Spleen (tissue), 11 donors: ENCODE results near the gene SERPINA1. TPM values are rescaled to one million over a fixed set of nuclear protein-coding genes. Genes with fewer than 3 reads are reported as not detected.

ENCODE experiments used
- DNase-seq: peaks from one replicate; pipeline ENCODE4 v3.0.0-alpha.2; 2020
- H3K27ac ChIP-seq, 8 donors: fragments of 200-600 bp; sonication (generic) in 7 of 8; 1 replicate in 4 of 8; 2 replicates in 4 of 8; pipeline versions ENCODE4 v1.5.0 to v1.8.0; 2016 to 2021; ENCODE audit warnings: inconsistent platforms in 4 of 8, mild to moderate bottlenecking in 4 of 8, moderate library complexity in 1 of 8
- H3K27me3 ChIP-seq, 7 donors: fragments of 200-600 bp; sonication (generic) in 6 of 7; replicated peaks in 1 of 7; 1 replicate in 4 of 7; 2 replicates in 3 of 7; pipeline versions ENCODE4 v1.5.0 to v1.8.0; 2016 to 2021; ENCODE audit warnings: inconsistent platforms in 3 of 7, mild to moderate bottlenecking in 1 of 7
- H3K36me3 ChIP-seq, 6 donors: fragments of 200-600 bp; sonication (generic) in 5 of 6; 1 replicate in 4 of 6; 2 replicates in 2 of 6; pipeline versions ENCODE4 v1.5.0 to v1.8.0; 2016 to 2021; ENCODE audit warnings: inconsistent platforms in 2 of 6
- H3K4me1 ChIP-seq, 6 donors: fragments of 200-600 bp; sonication (generic) in 5 of 6; 1 replicate in 3 of 6; 2 replicates in 3 of 6; pipeline versions ENCODE4 v1.5.0 to v1.8.0; 2016 to 2021; ENCODE audit warnings: inconsistent platforms in 3 of 6
- H3K4me3 ChIP-seq, 8 donors: fragments of 200-600 bp; sonication (generic) in 7 of 8; 1 replicate in 4 of 8; 2 replicates in 4 of 8; pipeline versions ENCODE4 v1.5.0 to v1.8.0; 2016 to 2021; ENCODE audit warnings: inconsistent platforms in 4 of 8, mild to moderate bottlenecking in 4 of 8, moderate library complexity in 2 of 8
- H3K9me3 ChIP-seq, 8 donors: fragments of 200-600 bp; sonication (generic) in 7 of 8; 1 replicate in 4 of 8; 2 replicates in 4 of 8; pipeline versions ENCODE4 v1.5.0 to v1.8.0; 2016 to 2021; ENCODE audit warnings: inconsistent platforms in 4 of 8
- CTCF ChIP-seq, 11 experiments: fragments of 200-600 bp in 7 of 11; fragments of 450-650 bp in 4 of 11; sonication (generic) in 4 of 11; IDR thresholded peaks in 8 of 11; conservative IDR thresholded peaks in 3 of 11; 1 replicate in 7 of 11; 2 replicates in 4 of 11; pipeline versions ENCODE4 v1.4.0 to v1.8.0; 2016 to 2021; ENCODE audit warnings: antibody characterized with exemption in 11 of 11, inconsistent platforms in 4 of 11, mild to moderate bottlenecking in 1 of 11
- POLR2A ChIP-seq, 3 donors: fragments of 450-650 bp; IDR thresholded peaks; one replicate each; pipeline ENCODE4 v1.5.1; 2017; ENCODE audit warnings: antibody characterized with exemption in 3 of 3, mild to moderate bottlenecking in 1 of 3
- POLR2AphosphoS5 ChIP-seq, 3 donors: sonication (generic); formaldehyde crosslinking; IDR thresholded peaks; one replicate each; pipeline ENCODE4 v1.5.1; 2017; ENCODE audit warnings: antibody characterized with exemption in 3 of 3
- WGBS, 5 donors: extraction: QIAGEN DNeasy Blood & Tissue Kit in 3 of 5; methylation state at CpG; one replicate each; pipeline versions ENCODE4 v1.1.5 to v1.1.7; 2013 to 2018; 5-methylcytosine and 5-hydroxymethylcytosine counted together
- intact Hi-C: fragments of 100-400 bp; cut with DNase I; formaldehyde crosslinking; loops from one replicate; pipeline ENCODE4 v1.15.0; 2023; ENCODE audit warnings: low total_unique reads
- polyA plus RNA-seq, 3 donors: library from polyadenylated mRNA; stranded (reverse); fragments of 200-250 nt; gene quantifications; one replicate each; pipeline ENCODE4 v1.2.1, GENCODE V29; 2013
- total RNA-seq, 7 donors: library from RNA; depleted of rRNA in 3 of 7; stranded (reverse); fragments of >200 nt in 3 of 7; fragmentation: NEBNext Ultra II Directional in 4 of 7; extraction: Animal tissue kit (Norgen Biotek cat#: 25700) in 4 of 7; gene quantifications; one replicate each; pipeline versions ENCODE4 v1.1.0 to v1.2.1, GENCODE V29; 2016 to 2021
- donor health status: healthy with polysubstance abuse.
- donor health status: DM: no; HTN: no; CAD: no; lungs with moderate emphysema.
- donor health status: DM: no; HTN: no; CAD: no.
- donor health status: Bipolar disorder and iron deficiency.
- donor health status: healthy.
- donor health status: DM: no; HTN: no; CAD: no.
- donor health status: DM: yes; HTN: yes; CAD: no.

Gene SERPINA1
- total and polyA plus RNA-seq, 10 donors: 28.4 to 701 (median 203) TPM

GRCh38 chr14:94390372-94391086, 2.1 kb upstream of the SERPINA1 start:
- Histone ChIP-seq H3K4me3 (peak overlapping the region in 7 of 8 donors; percentile 17 to 65 (median 31)), H3K36me3 (peaks cover 0 to 2% (median 0%) of the 10 kb centered on the region in 6 donors), H3K27me3 (peaks cover 0 to 7% (median 0%) of the 10 kb centered on the region in 7 donors), H3K27ac (peak overlapping the region in 7 of 8 donors; percentile 77 to 97 (median 86)), H3K4me1 (peaks cover 0 to 88% (median 18%) of the 10 kb centered on the region in 6 donors), H3K9me3 (no peaks in the 10 kb centered on the region)
- DNase-seq: peak; percentile 94
- TF ChIP-seq CTCF (IDR thresholded peaks at IDR 0.05 in 8 of 11, conservative IDR thresholded peaks at IDR 0.05 in 3 of 11): no peak
- peak in 1 of 3 donors; percentile 43 for TF ChIP-seq POLR2A (IDR thresholded peaks at IDR 0.05)
- peak; percentile 82 to 91 (median 89) for TF ChIP-seq POLR2AphosphoS5 (IDR thresholded peaks at IDR 0.05)
- intact Hi-C loops: no loop called here
- WGBS, 5 donors: 28 to 53% (median 42%) methylated on average over 12 of the region's 12 CpGs

GRCh38 chr14:94389731-94390371, 1.4 kb upstream of the SERPINA1 start:
- H3K4me3 ChIP-seq: peak overlapping the region in 7 of 8 donors; percentile 17 to 65 (median 31)
- H3K27me3 ChIP-seq: peaks cover 0 to 7% (median 0%) of the 10 kb centered on the region in 7 donors
- WGBS, 5 donors: 66 to 81% (median 74%) methylated on average over 10 of the region's 10 CpGs
- DNase-seq: no peak
- peaks cover 0 to 88% (median 21%) of the 10 kb centered on the region in 6 donors for H3K4me1 ChIP-seq
- no peaks in the 10 kb centered on the region for H3K9me3 ChIP-seq
- peak overlapping the region in 7 of 8 donors; percentile 77 to 97 (median 86) for H3K27ac ChIP-seq
- no peak for TF ChIP-seq CTCF (IDR thresholded peaks at IDR 0.05 in 8 of 11, conservative IDR thresholded peaks at IDR 0.05 in 3 of 11)
- no peak for TF ChIP-seq POLR2A (IDR thresholded peaks at IDR 0.05)
- no peak for TF ChIP-seq POLR2AphosphoS5 (IDR thresholded peaks at IDR 0.05)
- H3K36me3 ChIP-seq: peaks cover 0 to 3% (median 0%) of the 10 kb centered on the region in 6 donors
- intact Hi-C loops: no loop called here

GRCh38 chr14:94389104-94389469, 685 bp upstream of the SERPINA1 start:
- intact Hi-C loops: no loop called here
- no peaks in the 10 kb centered on the region for H3K9me3 ChIP-seq
- no peak for DNase-seq
- peaks cover 0 to 9% (median 0%) of the 10 kb centered on the region in 6 donors for H3K36me3 ChIP-seq
- peaks cover 0 to 7% (median 0%) of the 10 kb centered on the region in 7 donors for H3K27me3 ChIP-seq
- WGBS, 5 donors: 78 to 90% (median 84%) methylated on average over 5 of the region's 5 CpGs
- H3K4me3 ChIP-seq: peak overlapping the region in 5 of 8 donors; percentile 17 to 65 (median 40)
- peak overlapping the region in 7 of 8 donors; percentile 58 to 97 (median 86) for H3K27ac ChIP-seq
- peaks cover 0 to 89% (median 23%) of the 10 kb centered on the region in 6 donors for H3K4me1 ChIP-seq
- no peak for TF ChIP-seq POLR2AphosphoS5 (IDR thresholded peaks at IDR 0.05)
- no peak for TF ChIP-seq POLR2A (IDR thresholded peaks at IDR 0.05)
- TF ChIP-seq CTCF (IDR thresholded peaks at IDR 0.05 in 8 of 11, conservative IDR thresholded peaks at IDR 0.05 in 3 of 11): no peak

GRCh38 chr14:94388027-94388383, 397 bp downstream of the SERPINA1 start:
- intact Hi-C loops: no loop called here
- 74 to 94% (median 80%) methylated on average over 2 to 6 of the region's 6 CpGs for WGBS, 5 donors
- no peak for DNase-seq
- H3K36me3 ChIP-seq: peaks cover 0 to 20% (median 0%) of the 10 kb centered on the region in 6 donors
- H3K4me1 ChIP-seq: peaks cover 0 to 89% (median 21%) of the 10 kb centered on the region in 6 donors
- H3K27me3 ChIP-seq: peaks cover 0 to 7% (median 0%) of the 10 kb centered on the region in 7 donors
- H3K27ac ChIP-seq: peak overlapping the region in 7 of 8 donors; percentile 37 to 97 (median 86)
- peak overlapping the region in 4 of 8 donors; percentile 0 to 65 (median 40) for H3K4me3 ChIP-seq
- no peaks in the 10 kb centered on the region for H3K9me3 ChIP-seq
- TF ChIP-seq POLR2A (IDR thresholded peaks at IDR 0.05) (no peak), POLR2AphosphoS5 (IDR thresholded peaks at IDR 0.05) (no peak), CTCF (IDR thresholded peaks at IDR 0.05 in 8 of 11, conservative IDR thresholded peaks at IDR 0.05 in 3 of 11) (no peak)
